Heart left ventricle (tissue), 13 donors: ENCODE measurements around the gene DUS1L.

Experiments used
- CTCF ChIP-seq, 12 donors: fragments of 200-600 bp; sonication (generic) in 4 of 12; IDR thresholded peaks; one replicate each; pipeline versions ENCODE4 v1.5.0 to v1.8.0; 2018 to 2022; ENCODE audit warnings: antibody characterized with exemption in 12 of 12, mild to moderate bottlenecking in 5 of 12
- POLR2A ChIP-seq, 2 donors: fragments of 450-650 bp; IDR thresholded peaks; one replicate each; pipeline ENCODE4 v1.6.1; 2017; ENCODE audit warnings: antibody characterized with exemption in 2 of 2, mild to moderate bottlenecking in 2 of 2, moderate library complexity in 2 of 2
- donor health status: ischemic (EF 13 %, LVEDD 7.1; RV severe dilation, severe dysfunction).
- donor health status: DM: no; HTN: yes; CAD: no.
- donor health status: DM: no; HTN: no; CAD: no.
- donor health status: ischemic (EF 25% LVEDD 6.9; RV normal size, moderate dysfunction).
- donor health status: ischemic (EF 25% LVEDD 5.7; RV mildly dilated, moderate dysfunction).
- donor health status: ischemic (EF 35%, LVEDD 5.7; RV mildly dilated, moderate dysfunction).
- donor health status: nonischemic (EF 11% LVEDD 7.7; RV severe dilation, severe dysfunction).
- donor health status: DM: yes; HTN: yes; CAD: no.
- donor health status: PGD.
- donor health status: ischemic (EF 29% LVEDD 5.4; RV normal size, mild dysfunction).
- donor health status: nonischemic (EF 23%, LVEDD 6.1; RV moderate dilation, normal function).

- TF ChIP-seq CTCF (IDR thresholded peaks at IDR 0.05) (no peak), POLR2A (IDR thresholded peaks at IDR 0.05) (no peak)
Observed at GRCh38 chr17:82086941-82087906, 21.6 kb upstream of the DUS1L start.
